ENCODE results near the gene AUTS2.

GRCh38 chr7:70725448-70725847 is 1127.2 kb downstream of the AUTS2 start:
- TF ChIP-seq CTBP1 (IDR thresholded peaks at IDR 0.05; ENCODE audit: borderline replicate concordance), result no peak
- no peak for TF ChIP-seq NFRKB (IDR thresholded peaks at IDR 0.05)
- no peak for TF ChIP-seq SUZ12 (IDR thresholded peaks at IDR 0.05)
